GM18520 (cell line): ENCODE data around the gene DDX51.
"Not testable (repeated sequence)": the region's sequence is repeated elsewhere in the genome, so short reads cannot be mapped to it uniquely, and the experiment has no call there.

Source experiments
- ATAC-seq: cut with Tn5 transposase; IDR thresholded peaks from one replicate; pipeline ENCODE4 v1.9.1; 2021; ENCODE audit not compliant: unreplicated experiment

Gene DDX51

GRCh38 chr12:132154941-132155770 is 11.0 kb upstream of the DDX51 start:
- ATAC-seq = no peak

DNA sequence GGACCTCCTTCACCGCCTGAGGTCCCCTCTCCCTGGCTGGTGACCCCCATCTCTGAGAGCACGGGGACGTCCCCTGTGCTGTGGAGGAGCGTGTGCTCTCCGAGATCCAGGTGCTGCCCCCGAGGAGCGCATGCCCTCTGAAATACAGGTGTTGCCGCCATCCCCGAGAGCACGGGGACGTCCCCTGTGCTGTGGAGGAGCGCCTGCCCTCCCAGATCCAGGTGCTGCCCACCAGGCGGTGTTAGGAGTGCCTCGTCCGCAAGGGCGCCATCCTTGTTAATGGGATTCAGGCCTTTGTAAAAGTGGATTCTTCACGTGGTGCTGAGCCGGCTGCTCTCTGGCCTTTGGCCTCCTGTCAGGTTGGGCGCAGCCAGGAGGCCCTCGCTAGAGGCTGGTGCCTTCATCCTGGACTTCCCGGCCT is 10.2 kb upstream of the DDX51 start:
- ATAC-seq = no peak

GRCh38 chr12:132153501-132154340 is 9.6 kb upstream of the DDX51 start:
- no peak for ATAC-seq

- no peak for ATAC-seq
These were observed 8.8 kb upstream of the DDX51 start for GRCh38 chr12:132152953-132153352.

GRCh38 chr12:132152411-132152821 is 8.3 kb upstream of the DDX51 start:
- no peak for ATAC-seq

GRCh38 chr12:132151766-132152410 is 7.8 kb upstream of the DDX51 start:
- no peak for ATAC-seq

DNA sequence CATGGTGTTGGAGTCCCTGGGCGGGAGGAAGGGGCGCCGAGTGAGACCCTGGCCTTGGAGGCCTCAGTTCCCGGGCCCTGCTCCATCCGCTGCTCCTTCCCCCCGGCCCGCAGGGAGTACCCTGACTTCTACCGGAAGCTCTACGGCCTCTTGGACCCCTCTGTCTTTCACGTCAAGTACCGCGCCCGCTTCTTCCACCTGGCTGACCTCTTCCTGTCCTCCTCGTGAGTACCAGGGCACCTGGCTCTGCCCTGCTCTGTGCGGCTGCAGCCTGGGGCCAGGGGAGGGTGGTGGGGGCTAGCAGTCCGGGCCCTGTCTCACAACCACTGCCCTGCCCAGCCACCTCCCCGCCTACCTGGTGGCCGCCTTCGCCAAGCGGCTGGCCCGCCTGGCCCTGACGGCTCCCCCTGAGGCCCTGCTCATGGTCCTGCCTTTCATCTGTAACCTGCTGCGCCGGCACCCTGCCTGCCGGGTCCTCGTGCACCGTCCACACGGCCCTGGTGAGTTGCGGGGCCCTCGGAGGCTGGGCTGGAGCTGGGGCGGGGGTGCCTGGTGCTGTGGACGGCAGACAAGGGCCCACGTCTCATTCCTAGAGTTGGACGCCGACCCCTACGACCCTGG is 7.1 kb upstream of the DDX51 start:
- no peak for ATAC-seq

- no peak for ATAC-seq
These were observed 6.6 kb upstream of the DDX51 start for GRCh38 chr12:132150780-132151144.

GRCh38 chr12:132149526-132149925 is 5.4 kb upstream of the DDX51 start:
- not testable (repeated sequence) for ATAC-seq

GRCh38 chr12:132148368-132149045 is 4.4 kb upstream of the DDX51 start:
- ATAC-seq = no peak

DNA sequence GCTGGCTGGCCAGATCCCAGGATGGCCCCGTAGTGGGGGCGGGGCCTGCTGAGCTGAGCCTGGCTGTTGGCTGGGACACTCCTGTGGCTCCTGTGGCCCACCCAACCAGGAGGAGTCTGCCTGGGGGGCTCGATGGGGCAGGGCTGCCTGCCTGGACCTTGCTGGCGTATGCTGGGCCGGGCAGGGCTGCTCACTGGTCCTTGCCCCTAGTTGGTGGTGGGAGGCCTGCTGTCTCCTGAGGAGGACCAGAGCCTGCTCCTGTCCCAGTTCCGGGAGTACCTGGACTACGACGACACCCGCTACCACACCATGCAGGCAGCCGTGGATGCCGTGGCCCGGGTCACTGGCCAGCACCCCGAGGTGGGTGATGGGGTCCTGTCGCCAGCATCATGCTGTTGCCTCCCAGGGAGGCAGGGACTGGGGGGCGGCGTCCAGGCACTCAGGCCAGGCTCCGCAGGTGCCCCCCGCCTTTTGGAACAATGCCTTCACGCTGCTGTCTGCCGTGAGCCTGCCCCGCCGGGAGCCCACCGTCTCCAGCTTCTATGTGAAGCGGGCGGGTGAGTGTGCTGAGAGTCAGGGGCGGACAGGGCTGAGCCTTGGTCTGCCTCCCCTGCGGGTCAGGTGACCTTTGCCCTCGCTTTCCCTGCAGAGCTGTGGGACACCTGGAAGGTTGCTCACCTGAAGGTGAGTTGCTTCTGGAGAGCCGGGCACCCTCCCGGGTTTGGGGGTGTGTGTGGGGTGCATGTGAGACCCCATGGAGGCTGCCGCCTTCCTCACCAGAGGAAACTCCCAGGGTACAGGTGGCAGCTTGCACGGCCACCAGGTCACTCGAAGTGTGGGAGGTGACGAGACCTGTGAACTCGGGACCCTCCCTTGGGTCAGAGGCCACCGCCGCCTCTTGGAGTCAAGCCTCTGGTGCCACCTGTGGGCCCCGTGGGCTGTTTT is 3.6 kb upstream of the DDX51 start:
- no peak for ATAC-seq

GRCh38 chr12:132146772-132147422 is 2.8 kb upstream of the DDX51 start:
- ATAC-seq = no peak

GRCh38 chr12:132146098-132146497 is 2.0 kb upstream of the DDX51 start:
- ATAC-seq = no peak

- no peak for ATAC-seq
These were observed 1.2 kb upstream of the DDX51 start for GRCh38 chr12:132145334-132145733.

GRCh38 chr12:132144810-132145168 is 670 bp upstream of the DDX51 start:
- no peak for ATAC-seq

DNA sequence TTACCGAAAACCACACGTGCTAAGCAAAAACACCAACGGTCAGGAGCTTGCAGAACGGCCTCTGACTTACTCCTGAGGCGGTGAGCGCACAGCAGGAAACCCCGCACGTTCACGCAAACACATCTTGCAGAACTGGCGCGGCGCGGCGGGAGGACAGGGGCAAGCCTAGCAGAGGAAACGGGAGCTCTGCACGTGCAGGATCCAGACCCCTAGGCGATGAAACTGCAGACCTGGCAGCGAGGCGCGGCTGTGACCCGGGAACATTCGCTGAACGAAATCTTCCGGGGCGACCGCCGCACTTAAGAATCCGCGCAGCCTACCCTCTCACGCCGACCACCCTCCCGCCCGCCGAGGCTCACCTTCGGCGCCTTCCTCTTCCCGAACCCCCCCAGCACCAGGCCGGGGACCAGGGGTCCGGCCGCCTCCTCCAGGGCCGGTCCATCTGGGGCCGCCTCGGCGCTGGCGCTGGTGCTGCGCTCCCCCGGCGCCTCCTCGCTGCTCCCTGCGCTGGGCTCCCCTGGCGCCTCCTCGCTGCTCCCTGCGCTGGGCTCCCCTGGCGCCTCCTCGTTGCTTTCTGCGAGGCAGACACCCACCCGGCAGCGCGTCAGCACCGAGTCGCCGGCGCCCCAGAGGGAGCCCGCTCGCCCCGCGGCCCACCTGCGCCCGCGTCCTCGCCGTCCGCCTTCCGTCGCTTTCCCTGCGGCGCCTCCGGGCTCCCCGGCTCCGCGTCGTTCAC is 615 bp downstream of the DDX51 start:
- peak; percentile 17 for ATAC-seq

GRCh38 chr12:132142679-132143335 is 1.3 kb downstream of the DDX51 start:
- ATAC-seq = no peak
